GM12878 (cell line): ENCODE results near the gene UTP3. TPM values are rescaled to one million over a fixed set of nuclear protein-coding genes. Genes with fewer than 3 reads are reported as not detected.
A peak's percentile ranks its signal among the peaks of the same experiment; 100 is the strongest.

Experiments
- BCL11A ChIP-seq: IDR thresholded peaks from 2 replicates; pipeline ENCODE4 v1.6.1; 2011; ENCODE audit warnings: low read depth, low read length
- CBFB ChIP-seq: IDR thresholded peaks from 2 replicates; pipeline ENCODE4 v1.6.1; 2016; ENCODE audit warnings: antibody characterized with exemption, low read depth
- CHD4 ChIP-seq: fragments of 200-600 bp; sonication (generic); IDR thresholded peaks from 2 replicates; pipeline ENCODE4 v1.6.1; 2016; ENCODE audit warnings: mild to moderate bottlenecking
- CREB1 ChIP-seq: IDR thresholded peaks from 2 replicates; pipeline ENCODE4 v1.6.1; 2012; ENCODE audit warnings: low read depth, mild to moderate bottlenecking, inconsistent platforms
- CREM ChIP-seq: IDR thresholded peaks from 2 replicates; pipeline ENCODE4 v1.6.1; 2014; ENCODE audit warnings: antibody characterized with exemption, low read depth
- E2F4 ChIP-seq: IDR thresholded peaks from 2 replicates; pipeline ENCODE4 v1.6.1; 2012; ENCODE audit warnings: low read depth, low read length, improper control_type of control experiment
- EP300 ChIP-seq, 2 experiments: fragments of 150-350 bp in 1 of 2; IDR thresholded peaks; 2 replicates each; pipeline ENCODE4 v1.6.1; 2011 to 2012; ENCODE audit warnings: low read depth in 2 of 2, low read length in 2 of 2, borderline replicate concordance in 1 of 2, improper control_type of control experiment in 1 of 2, inconsistent platforms in 1 of 2; ENCODE audit not compliant: control insufficient read depth in 1 of 2
- GABPA ChIP-seq: IDR thresholded peaks from 2 replicates; pipeline ENCODE4 v1.6.1; 2014; ENCODE audit warnings: antibody characterized with exemption, low read depth, mild to moderate bottlenecking, inconsistent platforms
- HDAC2 ChIP-seq: fragments of 200-600 bp; sonication (generic); IDR thresholded peaks from 2 replicates; pipeline ENCODE4 v1.6.1; 2017
- IKZF2 ChIP-seq, 2 experiments: fragments of 450-650 bp; IDR thresholded peaks; 2 replicates each; pipeline ENCODE4 v1.6.1; 2017; ENCODE audit warnings: mild to moderate bottlenecking in 2 of 2, moderate library complexity in 2 of 2
- KAT2A ChIP-seq: conservative IDR thresholded peaks from 2 replicates; pipeline ENCODE4 v1.6.1; 2011; ENCODE audit warnings: low read depth, low read length; ENCODE audit not compliant: control insufficient read depth
- PAX8 ChIP-seq: fragments of 450-650 bp; IDR thresholded peaks from 2 replicates; pipeline ENCODE4 v1.6.1; 2017; ENCODE audit warnings: mild to moderate bottlenecking, moderate library complexity
- RAD21 ChIP-seq: IDR thresholded peaks from 2 replicates; pipeline ENCODE4 v1.6.1; 2011; ENCODE audit warnings: mild to moderate bottlenecking, low read depth, low read length, moderate library complexity; ENCODE audit not compliant: insufficient read depth
- RB1 ChIP-seq: fragments of 450-650 bp; formaldehyde crosslinking; IDR thresholded peaks from 2 replicates; pipeline ENCODE4 v1.6.1; 2017; ENCODE audit warnings: mild to moderate bottlenecking, borderline replicate concordance
- RBBP5 ChIP-seq: fragments of 200-600 bp; sonication (generic); conservative IDR thresholded peaks from 2 replicates; pipeline ENCODE4 v1.6.1; 2016
- RUNX3 ChIP-seq: IDR thresholded peaks from 2 replicates; pipeline ENCODE4 v1.6.1; 2012; ENCODE audit warnings: low read length, inconsistent platforms
- SMC3 ChIP-seq: IDR thresholded peaks from 2 replicates; pipeline ENCODE4 v1.6.1; 2011; ENCODE audit warnings: low read length, improper control_type of control experiment, borderline replicate concordance
- STAT1 ChIP-seq: fragments of 450-650 bp; conservative IDR thresholded peaks from 2 replicates; pipeline ENCODE4 v1.6.1; 2014; ENCODE audit warnings: antibody characterized with exemption, mild to moderate bottlenecking
- ZNF217 ChIP-seq: fragments of 450-650 bp; IDR thresholded peaks from 2 replicates; pipeline ENCODE4 v1.6.1; 2017; ENCODE audit warnings: antibody characterized with exemption, mild to moderate bottlenecking
- ZNF24 ChIP-seq: fragments of 450-650 bp; IDR thresholded peaks from 2 replicates; pipeline ENCODE4 v1.6.1; 2017; ENCODE audit warnings: antibody characterized with exemption, mild to moderate bottlenecking
- ZNF622 ChIP-seq: fragments of 450-650 bp; IDR thresholded peaks from 2 replicates; pipeline ENCODE4 v1.6.1; 2017; ENCODE audit warnings: mild to moderate bottlenecking, inconsistent platforms
- polyA plus RNA-seq, 11 experiments: library from polyadenylated mRNA; depleted of rRNA in 4 of 11; unstranded in 6 of 11; stranded (reverse) in 5 of 11; fragments of >200 nt; fragmentation: Nextera tagmentation in 4 of 11; fragmentation: Illumina TruSeq in 1 of 11; extraction: Ambion mirVana in 4 of 11; extraction: Trizol in 1 of 11; gene quantifications; 1 replicate in 1 of 11; 2 replicates in 10 of 11; pipeline versions ENCODE4 v1.2.1 to v1.2.3, GENCODE V29; 2011 to 2016; ENCODE audit warnings: inconsistent platforms in 2 of 11, missing spikeins in 2 of 11, low read depth in 1 of 11
- total RNA-seq, 4 experiments: library from RNA; depleted of rRNA in 3 of 4; stranded (reverse); fragments of >200 nt in 3 of 4; fragmentation: Illumina TruSeq in 1 of 4; extraction: Trizol in 1 of 4; gene quantifications; 2 replicates each; pipeline versions ENCODE4 v1.2.1 to v1.2.3, GENCODE V29; 2013 to 2021
- TF ChIP-seq, protein P1 (sequence below): fragments of 450-650 bp; conservative IDR thresholded peaks from 2 replicates; pipeline ENCODE4 v1.6.1; 2017; ENCODE audit warnings: mild to moderate bottlenecking, moderate library complexity
- TF ChIP-seq, protein P2 (sequence below): fragments of 450-650 bp; IDR thresholded peaks from 2 replicates; pipeline ENCODE4 v1.6.1; 2017; ENCODE audit warnings: mild to moderate bottlenecking, moderate library complexity

UTP3 gene
- total and polyA plus RNA-seq, 10 of the 15 experiments (the other 5 are each of a cell fraction or from before 2014, with no cell fraction given), result 15.8 to 60.7 (median 22.5) TPM

DNA sequence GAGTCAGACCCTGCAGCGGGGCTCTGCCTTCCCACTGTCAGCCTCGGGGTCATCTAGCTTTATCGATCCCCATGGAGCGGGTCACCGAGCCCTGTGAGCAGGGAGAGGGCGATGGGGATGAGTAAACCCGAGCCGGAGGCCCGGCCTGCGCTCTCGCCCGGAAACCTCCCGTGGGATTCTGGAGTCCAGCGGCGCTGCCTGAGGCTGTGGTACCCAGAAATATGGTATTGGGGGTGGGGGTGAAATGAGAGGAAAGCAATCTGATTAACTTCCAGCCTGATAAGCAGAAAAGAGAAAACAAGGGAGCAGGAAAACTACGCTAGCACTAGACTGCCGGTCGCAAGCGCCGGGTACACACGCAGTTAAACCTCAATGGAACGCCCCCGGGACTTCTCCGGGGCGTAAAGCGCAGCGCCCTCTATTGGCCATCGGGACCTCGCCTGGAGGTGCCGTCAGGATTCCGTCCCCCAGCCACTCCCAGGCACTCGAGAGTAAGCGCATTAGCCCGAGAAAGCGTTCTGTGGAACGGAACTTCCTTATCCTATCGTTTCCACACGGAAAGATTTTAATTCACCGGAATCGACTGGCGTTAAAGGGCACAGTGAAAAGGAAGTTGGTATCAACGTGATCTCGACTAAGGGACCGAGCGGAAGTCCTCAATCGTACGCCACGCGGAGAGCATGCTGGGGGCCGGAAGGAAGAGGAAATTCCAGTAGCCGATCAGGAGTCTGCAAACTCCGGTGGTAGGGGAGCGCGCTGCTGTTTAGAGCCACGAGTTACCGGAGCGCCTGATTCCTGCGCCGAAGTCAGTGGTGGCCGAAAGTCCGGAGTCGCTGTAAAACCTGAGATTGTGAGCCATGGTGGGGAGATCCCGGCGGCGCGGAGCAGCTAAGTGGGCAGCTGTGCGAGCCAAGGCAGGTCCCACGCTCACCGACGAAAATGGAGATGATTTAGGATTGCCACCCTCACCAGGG lies at the start of gene UTP3 (continued):
- TF ChIP-seq ZNF217, result no peak
- TF ChIP-seq ZNF622, result no peak
- no peak; the same call in 1 of the 2 replicates for TF ChIP-seq STAT1
- TF ChIP-seq EP300 (IDR thresholded peaks at IDR 0.05; ENCODE audit: borderline replicate concordance in 1 of 2, control insufficient read depth in 1 of 2, low read depth in 2 of 2, low read length in 2 of 2), result no peak; a peak in 1 of 4 replicates
- TF ChIP-seq KAT2A, result no peak
- TF ChIP-seq ZNF24, result peak; percentile 26; the same call in 1 of the 2 replicates
- TF ChIP-seq CREM, result peak; percentile 74; the same call in 1 of the 2 replicates
- peak; percentile 71 for TF ChIP-seq CREB1
- peak; percentile 75 for TF ChIP-seq RUNX3
- TF ChIP-seq PAX8, result no peak
- TF ChIP-seq, protein P1, sequence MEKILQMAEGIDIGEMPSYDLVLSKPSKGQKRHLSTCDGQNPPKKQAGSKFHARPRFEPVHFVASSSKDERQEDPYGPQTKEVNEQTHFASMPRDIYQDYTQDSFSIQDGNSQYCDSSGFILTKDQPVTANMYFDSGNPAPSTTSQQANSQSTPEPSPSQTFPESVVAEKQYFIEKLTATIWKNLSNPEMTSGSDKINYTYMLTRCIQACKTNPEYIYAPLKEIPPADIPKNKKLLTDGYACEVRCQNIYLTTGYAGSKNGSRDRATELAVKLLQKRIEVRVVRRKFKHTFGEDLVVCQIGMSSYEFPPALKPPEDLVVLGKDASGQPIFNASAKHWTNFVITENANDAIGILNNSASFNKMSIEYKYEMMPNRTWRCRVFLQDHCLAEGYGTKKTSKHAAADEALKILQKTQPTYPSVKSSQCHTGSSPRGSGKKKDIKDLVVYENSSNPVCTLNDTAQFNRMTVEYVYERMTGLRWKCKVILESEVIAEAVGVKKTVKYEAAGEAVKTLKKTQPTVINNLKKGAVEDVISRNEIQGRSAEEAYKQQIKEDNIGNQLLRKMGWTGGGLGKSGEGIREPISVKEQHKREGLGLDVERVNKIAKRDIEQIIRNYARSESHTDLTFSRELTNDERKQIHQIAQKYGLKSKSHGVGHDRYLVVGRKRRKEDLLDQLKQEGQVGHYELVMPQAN, result peak; percentile 79
- TF ChIP-seq IKZF2 (IDR thresholded peaks at IDR 0.05), result peak; percentile 87 to 89; a peak in 3 of 4 replicates
- peak; percentile 59; the same call in 1 of the 2 replicates for TF ChIP-seq RB1
- TF ChIP-seq GABPA, result peak; percentile 99
- TF ChIP-seq BCL11A, result no peak
- no peak for TF ChIP-seq RBBP5
- no peak for TF ChIP-seq E2F4
- peak; percentile 75 for TF ChIP-seq RAD21
- TF ChIP-seq, protein P2, sequence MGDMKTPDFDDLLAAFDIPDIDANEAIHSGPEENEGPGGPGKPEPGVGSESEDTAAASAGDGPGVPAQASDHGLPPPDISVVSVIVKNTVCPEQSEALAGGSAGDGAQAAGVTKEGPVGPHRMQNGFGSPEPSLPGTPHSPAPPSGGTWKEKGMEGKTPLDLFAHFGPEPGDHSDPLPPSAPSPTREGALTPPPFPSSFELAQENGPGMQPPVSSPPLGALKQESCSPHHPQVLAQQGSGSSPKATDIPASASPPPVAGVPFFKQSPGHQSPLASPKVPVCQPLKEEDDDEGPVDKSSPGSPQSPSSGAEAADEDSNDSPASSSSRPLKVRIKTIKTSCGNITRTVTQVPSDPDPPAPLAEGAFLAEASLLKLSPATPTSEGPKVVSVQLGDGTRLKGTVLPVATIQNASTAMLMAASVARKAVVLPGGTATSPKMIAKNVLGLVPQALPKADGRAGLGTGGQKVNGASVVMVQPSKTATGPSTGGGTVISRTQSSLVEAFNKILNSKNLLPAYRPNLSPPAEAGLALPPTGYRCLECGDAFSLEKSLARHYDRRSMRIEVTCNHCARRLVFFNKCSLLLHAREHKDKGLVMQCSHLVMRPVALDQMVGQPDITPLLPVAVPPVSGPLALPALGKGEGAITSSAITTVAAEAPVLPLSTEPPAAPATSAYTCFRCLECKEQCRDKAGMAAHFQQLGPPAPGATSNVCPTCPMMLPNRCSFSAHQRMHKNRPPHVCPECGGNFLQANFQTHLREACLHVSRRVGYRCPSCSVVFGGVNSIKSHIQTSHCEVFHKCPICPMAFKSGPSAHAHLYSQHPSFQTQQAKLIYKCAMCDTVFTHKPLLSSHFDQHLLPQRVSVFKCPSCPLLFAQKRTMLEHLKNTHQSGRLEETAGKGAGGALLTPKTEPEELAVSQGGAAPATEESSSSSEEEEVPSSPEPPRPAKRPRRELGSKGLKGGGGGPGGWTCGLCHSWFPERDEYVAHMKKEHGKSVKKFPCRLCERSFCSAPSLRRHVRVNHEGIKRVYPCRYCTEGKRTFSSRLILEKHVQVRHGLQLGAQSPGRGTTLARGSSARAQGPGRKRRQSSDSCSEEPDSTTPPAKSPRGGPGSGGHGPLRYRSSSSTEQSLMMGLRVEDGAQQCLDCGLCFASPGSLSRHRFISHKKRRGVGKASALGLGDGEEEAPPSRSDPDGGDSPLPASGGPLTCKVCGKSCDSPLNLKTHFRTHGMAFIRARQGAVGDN, result peak; percentile 77
- TF ChIP-seq SMC3, result peak; percentile 63; the same call in 1 of the 2 replicates
- no peak for TF ChIP-seq CHD4
- no peak for TF ChIP-seq HDAC2
- TF ChIP-seq CBFB, result no peak; the same call in 1 of the 2 replicates
